PC-9 (cell line): Measurements from ENCODE around the gene ATP6V0D1. TPM values are rescaled to one million over a fixed set of nuclear protein-coding genes. Genes with fewer than 3 reads are reported as not detected.

Source experiments
- BruUV-seq: library from RNA; stranded (reverse); fragments of 400-500 nt; replicated peaks from 2 replicates; lab custom pipeline; 2021; lab: Mats Ljungman, UMichigan
- CTCF ChIA-PET: fragments of 300-600 bp; sonication (Branson Sonifier 250); formaldehyde crosslinking; loops from one replicate; lab custom pipeline; 2022; ENCODE audit warnings: antibody characterized with exemption; lab: Charles Lee
- POLR2A ChIA-PET: fragments of 300-600 bp; sonication (Branson Sonifier 250); formaldehyde crosslinking; loops from one replicate; lab custom pipeline; 2022; ENCODE audit warnings: antibody characterized with exemption; ENCODE audit not compliant: unreplicated experiment; lab: Charles Lee
- DNase-seq, 2 experiments: peaks; one replicate each; pipeline versions ENCODE4 v3.0.0 to v3.0.0-alpha.2; 2015 to 2022; ENCODE audit warnings: mixed read lengths in 1 of 2
- H2AFZ ChIP-seq: fragments of 200-600 bp; sonication (generic); 2 replicates; pipeline ENCODE4 v1.8.1; 2017; ENCODE audit warnings: antibody characterized with exemption
- H3F3A ChIP-seq: fragments of 200-600 bp; sonication (generic); 2 replicates; pipeline ENCODE4 v1.8.1; 2017; ENCODE audit warnings: antibody characterized with exemption, mild to moderate bottlenecking, low read depth; ENCODE audit not compliant: insufficient read depth
- H3K27ac ChIP-seq: fragments of 200-600 bp; sonication (generic); 2 replicates; pipeline ENCODE4 v1.6.1; 2016; ENCODE audit warnings: mixed run types
- H3K27me3 ChIP-seq: fragments of 200-600 bp; sonication (generic); 2 replicates; pipeline ENCODE4 v1.6.1; 2016; ENCODE audit warnings: low read depth, mixed run types; ENCODE audit not compliant: insufficient read depth
- H3K36me3 ChIP-seq: fragments of 200-600 bp; sonication (generic); 2 replicates; pipeline ENCODE4 v1.6.1; 2016; ENCODE audit warnings: low read depth, mixed run types
- H3K4me1 ChIP-seq: fragments of 200-600 bp; sonication (generic); replicated peaks from 2 replicates; pipeline ENCODE4 v1.6.1; 2016; ENCODE audit warnings: mixed run types; ENCODE audit not compliant: insufficient read depth
- H3K4me2 ChIP-seq: fragments of 200-600 bp; sonication (generic); 2 replicates; pipeline ENCODE4 v1.6.1; 2017; ENCODE audit warnings: mixed run types
- H3K4me3 ChIP-seq: fragments of 200-600 bp; sonication (generic); 2 replicates; pipeline ENCODE4 v1.6.1; 2016; ENCODE audit warnings: mixed run types
- H3K79me2 ChIP-seq: fragments of 200-600 bp; sonication (generic); 2 replicates; pipeline ENCODE4 v1.6.1; 2017; ENCODE audit warnings: low read depth, mixed run types
- H3K9me2 ChIP-seq: fragments of 200-600 bp; sonication (generic); 2 replicates; pipeline ENCODE4 v1.8.1; 2017; ENCODE audit warnings: mild to moderate bottlenecking; ENCODE audit not compliant: insufficient read depth
- H3K9me3 ChIP-seq: fragments of 200-600 bp; sonication (generic); 2 replicates; pipeline ENCODE4 v1.8.1; 2016; ENCODE audit warnings: low read depth; ENCODE audit not compliant: insufficient read depth
- H4K20me1 ChIP-seq: fragments of 200-600 bp; sonication (generic); 2 replicates; pipeline ENCODE4 v1.8.1; 2017; ENCODE audit not compliant: insufficient read depth
- EZH2 ChIP-seq: fragments of 200-600 bp; sonication (generic); IDR thresholded peaks from 2 replicates; pipeline ENCODE4 v1.8.0; 2017; ENCODE audit warnings: antibody characterized with exemption, low read depth
- intact Hi-C: fragments of 100-400 bp; cut with micrococcal nuclease; formaldehyde crosslinking; loops from one replicate; pipeline ENCODE4 v1.10.0; 2022; ENCODE audit not compliant: unreplicated experiment
- total RNA-seq: library from RNA; stranded (reverse); gene quantifications from 2 replicates; pipeline ENCODE4 v1.2.3, GENCODE V29; 2021
- TF ChIP-seq, protein P1 (sequence below): fragments of 200-600 bp; sonication (generic); conservative IDR thresholded peaks from 2 replicates; pipeline ENCODE4 v1.6.1; 2017; ENCODE audit warnings: mixed run types, antibody characterized with exemption, mild to moderate bottlenecking, moderate library complexity

ATP6V0D1 gene
- total RNA-seq, 1 experiment from 2014 or later: 61.0 TPM

DNA sequence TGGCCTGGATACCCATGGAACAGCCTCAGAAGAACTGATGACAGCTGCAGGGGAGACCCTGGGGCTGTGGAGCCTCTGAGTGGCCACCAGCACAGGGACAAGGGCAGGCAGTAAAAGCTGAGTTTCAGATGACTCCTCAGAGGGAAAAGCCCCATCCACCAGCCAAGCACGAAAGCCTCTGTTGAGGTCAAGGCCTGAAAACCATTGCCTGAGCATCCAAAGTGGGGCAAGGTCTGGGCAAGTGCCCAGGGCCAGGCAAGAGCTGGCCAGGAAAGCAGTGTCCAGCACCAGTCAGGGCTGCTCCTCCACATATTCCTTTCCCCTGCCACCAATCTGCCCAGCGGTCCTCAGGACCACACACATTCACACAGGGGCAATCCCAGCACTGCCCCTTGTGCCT lies 16.4 kb downstream of the ATP6V0D1 start:
- Histone ChIP-seq H3F3A (no peaks in the 10 kb centered on the region), H4K20me1 (peaks cover 60% of the 10 kb centered on the region), H3K27me3 (no peaks in the 10 kb centered on the region), H3K36me3 (no peaks in the 10 kb centered on the region), H3K4me1 (0 out of 2 replicates have a peak, but pooled peaks cover 5% of the 10 kb centered on the region), H3K4me2 (no peak overlapping the region), H2AFZ (no peak overlapping the region), H3K27ac (no peak overlapping the region), H3K9me2 (no peaks in the 10 kb centered on the region), H3K79me2 (peaks cover 19% of the 10 kb centered on the region), H3K4me3 (no peak overlapping the region), H3K9me3 (no peaks in the 10 kb centered on the region)
- BruUV-seq: no TSS peak
- intact Hi-C loops: loop anchor here (2.0 to 10.0 kb wide), 4 partner anchors 204 to 570 kb away; partner anchors contain the start of genes E2F4, ELMO3 and EXOC3L1
- ChIA-PET CTCF (interaction anchor here (0.5 to 1.9 kb wide), 3 partner anchors 36 to 328 kb away, joined by 3 to 18 read pairs (median 13); no protein-coding TSS in a partner anchor), POLR2A (no interaction called here)
- no peak for DNase-seq
- TF ChIP-seq, protein P1, sequence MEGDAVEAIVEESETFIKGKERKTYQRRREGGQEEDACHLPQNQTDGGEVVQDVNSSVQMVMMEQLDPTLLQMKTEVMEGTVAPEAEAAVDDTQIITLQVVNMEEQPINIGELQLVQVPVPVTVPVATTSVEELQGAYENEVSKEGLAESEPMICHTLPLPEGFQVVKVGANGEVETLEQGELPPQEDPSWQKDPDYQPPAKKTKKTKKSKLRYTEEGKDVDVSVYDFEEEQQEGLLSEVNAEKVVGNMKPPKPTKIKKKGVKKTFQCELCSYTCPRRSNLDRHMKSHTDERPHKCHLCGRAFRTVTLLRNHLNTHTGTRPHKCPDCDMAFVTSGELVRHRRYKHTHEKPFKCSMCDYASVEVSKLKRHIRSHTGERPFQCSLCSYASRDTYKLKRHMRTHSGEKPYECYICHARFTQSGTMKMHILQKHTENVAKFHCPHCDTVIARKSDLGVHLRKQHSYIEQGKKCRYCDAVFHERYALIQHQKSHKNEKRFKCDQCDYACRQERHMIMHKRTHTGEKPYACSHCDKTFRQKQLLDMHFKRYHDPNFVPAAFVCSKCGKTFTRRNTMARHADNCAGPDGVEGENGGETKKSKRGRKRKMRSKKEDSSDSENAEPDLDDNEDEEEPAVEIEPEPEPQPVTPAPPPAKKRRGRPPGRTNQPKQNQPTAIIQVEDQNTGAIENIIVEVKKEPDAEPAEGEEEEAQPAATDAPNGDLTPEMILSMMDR: no peak
- TF ChIP-seq EZH2: no peak

DNA sequence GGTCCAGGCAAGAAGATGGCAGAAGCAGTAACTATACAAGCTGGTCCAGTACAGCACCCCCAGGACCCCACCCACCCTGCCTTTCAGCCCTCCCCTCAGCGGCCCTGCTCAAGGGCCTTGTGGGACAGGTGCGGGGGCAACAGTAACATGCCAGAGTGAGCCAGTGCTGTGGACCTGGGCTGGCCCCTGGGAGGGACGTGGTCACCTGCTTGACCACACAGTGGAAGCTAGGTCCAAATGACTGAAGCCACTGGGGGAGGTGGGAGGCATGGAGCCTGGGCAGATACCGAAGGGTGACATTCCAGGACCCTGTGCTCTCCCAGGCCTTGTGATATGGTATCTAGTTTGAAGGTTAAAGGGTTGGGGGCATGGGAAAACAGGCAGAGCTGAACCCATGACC lies 17.3 kb downstream of the ATP6V0D1 start:
- Histone ChIP-seq H3K4me1 (0 out of 2 replicates have a peak, but pooled peaks cover 5% of the 10 kb centered on the region), H3K79me2 (peaks cover 19% of the 10 kb centered on the region), H3K27ac (no peak overlapping the region), H3K4me3 (no peak overlapping the region), H3K9me3 (no peaks in the 10 kb centered on the region), H3K36me3 (no peaks in the 10 kb centered on the region), H4K20me1 (peaks cover 62% of the 10 kb centered on the region), H3K4me2 (no peak overlapping the region), H3K9me2 (no peaks in the 10 kb centered on the region), H3F3A (no peaks in the 10 kb centered on the region), H2AFZ (no peak overlapping the region), H3K27me3 (no peaks in the 10 kb centered on the region)
- intact Hi-C loops: loop anchor here (2.0 to 10.0 kb wide), 4 partner anchors 203 to 569 kb away; partner anchors contain the start of genes E2F4, ELMO3 and EXOC3L1
- no TSS peak for BruUV-seq
- CTCF ChIA-PET: interaction anchor here (0.6 to 1.0 kb wide), 2 partner anchors 28 to 328 kb away, joined by 3 to 18 read pairs; no protein-coding TSS in a partner anchor
- POLR2A ChIA-PET: interaction anchor here (0.6 kb wide), 1 partner anchor 109 kb away, joined by 7 read pairs; no protein-coding TSS in a partner anchor
- DNase-seq: no peak
- TF ChIP-seq, protein P1: no peak
- no peak for TF ChIP-seq EZH2

DNA sequence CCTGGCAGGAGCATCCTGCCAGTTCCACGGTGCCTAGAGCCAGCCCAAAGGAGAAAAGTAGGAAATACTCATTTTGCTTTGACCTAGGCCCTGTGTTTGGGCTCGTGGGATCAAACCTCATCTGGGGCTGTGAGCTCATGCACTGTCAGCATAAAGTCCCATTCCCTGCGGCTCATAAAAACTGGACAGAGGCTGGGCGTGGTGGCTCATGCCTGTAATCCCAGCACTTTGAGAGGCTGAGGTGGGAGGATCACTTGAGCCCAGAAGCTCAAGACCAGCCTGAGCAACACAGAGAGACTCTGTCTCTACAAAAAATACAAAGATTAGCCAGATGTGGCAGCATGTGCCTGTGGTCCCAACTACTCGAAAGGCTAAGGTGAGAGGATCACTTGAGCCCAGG lies 17.9 kb downstream of the ATP6V0D1 start:
- no peak for TF ChIP-seq EZH2
- TF ChIP-seq, protein P1: no peak
- Histone ChIP-seq H3K36me3 (no peaks in the 10 kb centered on the region), H3K27me3 (no peaks in the 10 kb centered on the region), H3K4me3 (no peak overlapping the region), H3K4me1 (0 out of 2 replicates have a peak, but pooled peaks cover 5% of the 10 kb centered on the region), H3K27ac (no peak overlapping the region), H3K9me3 (no peaks in the 10 kb centered on the region), H4K20me1 (peaks cover 63% of the 10 kb centered on the region), H3F3A (no peaks in the 10 kb centered on the region), H2AFZ (no peak overlapping the region), H3K9me2 (no peaks in the 10 kb centered on the region), H3K79me2 (peaks cover 19% of the 10 kb centered on the region), H3K4me2 (no peak overlapping the region)
- no peak for DNase-seq
- ChIA-PET POLR2A (no interaction called here), CTCF (interaction anchor here (1.0 kb wide), 1 partner anchor 28 kb away, joined by 3 read pairs; no protein-coding TSS in a partner anchor)
- no TSS peak for BruUV-seq
- intact Hi-C loops: loop anchor here (10.0 kb wide), 2 partner anchors 268 to 568 kb away; partner anchors contain the start of genes E2F4, ELMO3 and EXOC3L1
